Parathyroid adenoma (tissue), 2 donors: ENCODE results near the gene SRRD.

Source experiments
- H2AFZ ChIP-seq: fragments of 300-600 bp; sonication (generic); one replicate; pipeline ENCODE4 v1.7.0; 2017; ENCODE audit warnings: antibody characterized with exemption, mild to moderate bottlenecking
- H3K27ac ChIP-seq: fragments of 300-600 bp; sonication (generic); one replicate; pipeline ENCODE4 v1.7.0; 2017
- H3K27me3 ChIP-seq: fragments of 300-600 bp; sonication (generic); one replicate; pipeline ENCODE4 v1.7.0; 2017; ENCODE audit warnings: low read length; ENCODE audit not compliant: control insufficient read depth, insufficient read depth
- H3K36me3 ChIP-seq: fragments of 300-600 bp; sonication (generic); one replicate; pipeline ENCODE4 v1.7.0; 2017; ENCODE audit warnings: low read length; ENCODE audit not compliant: control insufficient read depth, insufficient read depth
- H3K4me1 ChIP-seq: fragments of 300-600 bp; sonication (generic); one replicate; pipeline ENCODE4 v1.7.0; 2017; ENCODE audit warnings: control low read depth
- H3K4me2 ChIP-seq: fragments of 300-600 bp; sonication (generic); one replicate; pipeline ENCODE4 v1.7.0; 2017; ENCODE audit warnings: low read length
- H3K4me3 ChIP-seq: fragments of 300-600 bp; sonication (generic); one replicate; pipeline ENCODE4 v1.7.0; 2017; ENCODE audit warnings: low read depth, low read length
- H3K79me2 ChIP-seq: fragments of 300-600 bp; sonication (generic); one replicate; pipeline ENCODE4 v1.7.0; 2017; ENCODE audit warnings: control low read depth
- H3K9ac ChIP-seq: fragments of 300-600 bp; sonication (generic); one replicate; pipeline ENCODE4 v1.7.0; 2017; ENCODE audit warnings: mild to moderate bottlenecking
- H3K9me3 ChIP-seq: fragments of 300-600 bp; sonication (generic); one replicate; pipeline ENCODE4 v1.7.0; 2017; ENCODE audit warnings: low read length; ENCODE audit not compliant: control insufficient read depth
- CTCF ChIP-seq: fragments of 300-600 bp; sonication (generic); IDR thresholded peaks from one replicate; pipeline ENCODE4 v1.7.0; 2017; ENCODE audit warnings: antibody characterized with exemption, mild to moderate bottlenecking
- donor health status: primary hyperparathyroidism.

Gene SRRD

DNA sequence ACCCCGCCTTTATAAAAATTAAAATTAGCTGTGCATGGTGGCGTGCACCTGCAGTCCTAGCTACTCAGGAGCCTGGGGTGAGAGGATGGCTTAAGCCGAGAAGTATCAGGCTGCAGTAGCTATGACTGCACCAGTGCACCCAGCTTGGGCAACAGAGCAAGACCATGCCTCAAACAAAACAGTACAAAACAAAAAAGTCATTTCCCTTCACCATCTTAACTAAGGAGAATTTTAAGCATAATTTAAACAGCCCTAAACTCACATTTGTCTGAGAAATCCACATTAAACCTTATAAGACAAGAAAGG lies 51.9 kb downstream of the SRRD start:
- Histone ChIP-seq H3K9me3 (no peaks in the 10 kb centered on the region), H3K4me1 (no peaks in the 10 kb centered on the region), H3K4me3 (no peak overlapping the region), H3K79me2 (no peaks in the 10 kb centered on the region), H2AFZ (no peak overlapping the region), H3K27ac (no peak overlapping the region), H3K9ac (no peak overlapping the region), H3K36me3 (no peaks in the 10 kb centered on the region), H3K4me2 (no peak overlapping the region), H3K27me3 (no peaks in the 10 kb centered on the region)
- TF ChIP-seq CTCF = no peak

DNA sequence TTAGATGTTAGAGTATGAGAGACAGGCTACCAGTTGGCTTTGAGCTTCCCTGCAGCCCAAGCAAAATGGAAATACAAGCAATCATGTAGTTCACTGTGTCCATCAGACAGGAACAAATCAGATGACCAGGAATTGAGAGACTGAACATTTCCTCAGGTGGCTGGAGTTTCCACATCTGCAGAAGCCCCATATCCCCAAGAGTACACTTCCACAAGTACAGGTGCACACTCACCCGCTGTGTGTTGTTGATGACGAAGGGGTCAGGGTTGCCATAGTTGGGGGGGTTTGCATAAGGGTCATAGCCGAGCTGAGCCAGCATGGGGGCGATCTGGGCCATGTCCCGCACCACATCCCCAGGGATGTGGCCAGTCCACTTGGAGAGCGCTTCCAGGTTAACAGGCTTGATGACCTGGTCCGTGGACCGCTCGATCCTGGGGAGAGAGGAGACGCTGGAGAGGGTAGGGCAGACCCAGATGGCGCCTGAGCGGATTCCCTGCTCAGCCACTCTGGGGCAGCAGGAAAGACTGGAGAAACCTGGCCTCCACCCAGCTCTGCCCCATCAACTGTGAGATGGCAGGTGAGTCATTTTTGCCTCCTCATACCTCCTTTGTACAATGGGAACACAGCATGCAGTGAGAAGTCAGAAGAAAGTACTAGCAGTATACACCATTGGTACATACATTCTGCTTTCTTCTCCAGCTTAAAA lies 52.5 kb downstream of the SRRD start:
- Histone ChIP-seq H3K4me3 (no peak overlapping the region), H3K9ac (no peak overlapping the region), H3K36me3 (no peaks in the 10 kb centered on the region), H3K79me2 (no peaks in the 10 kb centered on the region), H3K9me3 (no peaks in the 10 kb centered on the region), H3K27me3 (no peaks in the 10 kb centered on the region), H3K27ac (no peak overlapping the region), H3K4me1 (no peaks in the 10 kb centered on the region), H3K4me2 (no peak overlapping the region), H2AFZ (no peak overlapping the region)
- TF ChIP-seq CTCF = no peak

DNA sequence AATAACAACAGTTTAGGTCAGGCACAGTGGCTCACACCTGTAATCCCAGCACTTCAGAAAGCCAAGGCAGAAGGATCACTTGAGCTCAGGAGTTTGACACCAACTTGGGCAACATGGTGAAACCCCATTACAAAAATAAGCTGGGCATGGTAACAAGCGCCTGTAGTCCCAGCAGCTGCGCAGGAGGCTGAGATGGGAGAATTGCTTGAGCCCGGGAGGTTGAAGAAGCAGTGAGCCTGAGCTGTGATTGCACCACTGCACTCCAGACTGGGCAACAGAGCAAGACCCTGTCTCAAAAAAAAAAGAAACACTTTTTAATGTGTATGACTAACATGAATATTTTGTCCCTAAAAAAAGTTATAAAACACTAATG lies 53.1 kb downstream of the SRRD start:
- H3K4me3 ChIP-seq = no peak overlapping the region
- H3K79me2 ChIP-seq = no peaks in the 10 kb centered on the region
- TF ChIP-seq CTCF = no peak
- H3K27ac ChIP-seq = no peak overlapping the region
- no peak overlapping the region for H3K4me2 ChIP-seq
- H3K36me3 ChIP-seq = no peaks in the 10 kb centered on the region
- no peaks in the 10 kb centered on the region for H3K4me1 ChIP-seq
- no peak overlapping the region for H3K9ac ChIP-seq
- no peak overlapping the region for H2AFZ ChIP-seq
- no peaks in the 10 kb centered on the region for H3K27me3 ChIP-seq
- H3K9me3 ChIP-seq = no peaks in the 10 kb centered on the region

DNA sequence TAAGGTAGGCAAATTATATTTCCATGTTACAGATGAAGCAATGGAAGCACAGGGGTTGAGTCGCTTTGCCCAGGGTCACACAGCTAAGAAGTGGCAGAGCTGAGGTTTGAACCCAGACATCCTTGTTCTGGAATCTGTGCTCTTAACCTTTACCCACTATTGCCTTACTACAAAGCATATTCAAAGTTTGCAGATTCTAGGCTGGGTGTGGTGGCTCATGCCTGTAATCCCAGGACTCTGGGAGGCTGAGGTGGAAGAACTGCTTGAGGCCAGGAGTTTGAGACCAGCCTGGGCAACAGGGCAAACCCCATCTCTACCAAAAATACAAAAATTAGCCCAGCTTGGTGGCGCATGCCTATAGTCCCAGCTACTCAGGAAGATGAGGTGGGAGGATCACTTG lies 56.4 kb downstream of the SRRD start:
- Histone ChIP-seq H3K79me2 (no peaks in the 10 kb centered on the region), H3K4me2 (no peak overlapping the region), H3K4me3 (no peak overlapping the region), H3K36me3 (no peaks in the 10 kb centered on the region), H3K9ac (no peak overlapping the region), H3K4me1 (no peaks in the 10 kb centered on the region), H2AFZ (no peak overlapping the region), H3K27me3 (no peaks in the 10 kb centered on the region), H3K27ac (no peak overlapping the region), H3K9me3 (no peaks in the 10 kb centered on the region)
- no peak for TF ChIP-seq CTCF

- H3K4me1 ChIP-seq = no peaks in the 10 kb centered on the region
- H3K27ac ChIP-seq = no peak overlapping the region
- no peak overlapping the region for H3K4me2 ChIP-seq
- H3K9me3 ChIP-seq = no peaks in the 10 kb centered on the region
- H3K79me2 ChIP-seq = no peaks in the 10 kb centered on the region
- no peak overlapping the region for H3K4me3 ChIP-seq
- no peak for TF ChIP-seq CTCF
- H3K9ac ChIP-seq = no peak overlapping the region
- H2AFZ ChIP-seq = no peak overlapping the region
- no peaks in the 10 kb centered on the region for H3K27me3 ChIP-seq
- H3K36me3 ChIP-seq = no peaks in the 10 kb centered on the region
These were observed 57.6 kb downstream of the SRRD start for GRCh38 chr22:26541167-26541819.
